H1 (cell line): ENCODE data around the gene AIFM2. TPM values are rescaled to one million over a fixed set of nuclear protein-coding genes. Genes with fewer than 3 reads are reported as not detected.

Source experiments
- CTCF ChIA-PET: fragments of 300-600 bp; sonication (Branson Sonifier 250); formaldehyde crosslinking; loops from one replicate; lab custom pipeline; 2021; ENCODE audit not compliant: partially characterized antibody; lab: Charles Lee
- POLR2A ChIA-PET: fragments of 300-600 bp; sonication (Branson Sonifier 250); formaldehyde crosslinking; loops from one replicate; lab custom pipeline; 2021; ENCODE audit warnings: inconsistent platforms; ENCODE audit not compliant: partially characterized antibody; lab: Charles Lee
- DNase-seq, 2 experiments: peaks; one replicate each; pipeline versions ENCODE4 v3.0.0 to v3.0.0-alpha.2; 2010 to 2022; ENCODE audit warnings: low spot score in 2 of 2, low read depth in 1 of 2, mixed read lengths in 1 of 2
- FAIRE-seq: peaks from 2 replicates; lab custom pipeline; 2011; peaks lifted over from hg19 to GRCh38; lab: Jason Lieb, UNC
- H2AFZ ChIP-seq: 2 replicates; pipeline ENCODE4 v1.8.1; 2012; ENCODE audit warnings: low read length, inconsistent platforms
- H2AK5ac ChIP-seq: 2 replicates; pipeline ENCODE4 v1.6.1; 2013; ENCODE audit warnings: low read depth, low read length
- H2BK120ac ChIP-seq: replicated peaks from 2 replicates; pipeline ENCODE3; 2013; ENCODE audit warnings: low read depth, low read length, inconsistent platforms
- H2BK12ac ChIP-seq: 2 replicates; pipeline ENCODE4 v1.6.1; 2013; ENCODE audit warnings: low read depth, low read length
- H2BK15ac ChIP-seq: 2 replicates; pipeline ENCODE4 v1.6.1; 2013; ENCODE audit warnings: low read length
- H2BK20ac ChIP-seq: 2 replicates; pipeline ENCODE4 v1.6.1; 2013; ENCODE audit warnings: low read length
- H2BK5ac ChIP-seq: 2 replicates; pipeline ENCODE4 v1.6.1; 2013; ENCODE audit warnings: low read depth, low read length
- H3K14ac ChIP-seq: 2 replicates; pipeline ENCODE4 v1.6.1; 2013; ENCODE audit warnings: inconsistent platforms; ENCODE audit not compliant: insufficient read length
- H3K18ac ChIP-seq: 2 replicates; pipeline ENCODE4 v1.6.1; 2013; ENCODE audit warnings: low read length; ENCODE audit errors: extremely low read depth
- H3K23ac ChIP-seq: 2 replicates; pipeline ENCODE4 v1.6.1; 2013; ENCODE audit warnings: inconsistent platforms; ENCODE audit not compliant: insufficient read length
- H3K23me2 ChIP-seq: 2 replicates; pipeline ENCODE4 v1.6.1; 2013; ENCODE audit warnings: low read depth, low read length
- H3K27ac ChIP-seq: 2 replicates; pipeline ENCODE4 v1.6.1; 2011; ENCODE audit warnings: low read depth, low read length, inconsistent platforms
- H3K27me3 ChIP-seq, 4 experiments: replicated peaks in 1 of 4; 1 replicate in 1 of 4; 2 replicates in 3 of 4; pipeline versions ENCODE4 v1.6.1 to v1.8.1; 2011 to 2013; ENCODE audit warnings: low read length in 3 of 4, mild to moderate bottlenecking in 3 of 4, inconsistent platforms in 2 of 4, mixed read lengths in 2 of 4, moderate library complexity in 1 of 4; ENCODE audit not compliant: control insufficient read depth in 3 of 4, insufficient read depth in 3 of 4; ENCODE audit errors: extremely low read depth in 1 of 4
- H3K36me3 ChIP-seq, 4 experiments: 2 replicates each; pipeline versions ENCODE4 v1.6.1 to v1.8.1; 2011 to 2013; ENCODE audit warnings: mild to moderate bottlenecking in 4 of 4, low read length in 3 of 4, moderate library complexity in 2 of 4, control low read depth in 1 of 4, inconsistent platforms in 1 of 4; ENCODE audit not compliant: insufficient read depth in 4 of 4, control insufficient read depth in 2 of 4
- H3K4ac ChIP-seq: replicated peaks from 2 replicates; pipeline ENCODE3; 2013; ENCODE audit warnings: low read length, low read depth, mixed read lengths, inconsistent platforms; ENCODE audit not compliant: insufficient read length
- H3K4me1 ChIP-seq, 4 experiments: replicated peaks in 1 of 4; 1 replicate in 1 of 4; 2 replicates in 3 of 4; pipeline versions ENCODE4 v1.6.1 to v1.8.1; 2011 to 2013; ENCODE audit warnings: low read length in 3 of 4, inconsistent platforms in 2 of 4, mixed read lengths in 1 of 4; ENCODE audit not compliant: insufficient read depth in 4 of 4, control insufficient read depth in 3 of 4
- H3K4me2 ChIP-seq, 2 experiments: 2 replicates each; pipeline versions ENCODE4 v1.6.1 to v1.8.1; 2011 to 2013; ENCODE audit warnings: low read depth in 2 of 2, low read length in 2 of 2, control low read depth in 1 of 2, inconsistent platforms in 1 of 2, mild to moderate bottlenecking in 1 of 2; ENCODE audit not compliant: insufficient read depth in 1 of 2
- H3K4me3 ChIP-seq, 4 experiments: fragments of 200-600, 300-600 bp in 1 of 4; sonication (generic), shearing (Covaris generic), sonication (Bioruptor Twin) in 1 of 4; 2 replicates each; pipeline versions ENCODE4 v1.5.1 to v1.8.1; 2011 to 2016; ENCODE audit warnings: low read length in 4 of 4, low read depth in 3 of 4, control low read depth in 2 of 4, inconsistent platforms in 2 of 4, mild to moderate bottlenecking in 2 of 4, mixed read lengths in 1 of 4, moderate library complexity in 1 of 4; ENCODE audit not compliant: insufficient read depth in 2 of 4; ENCODE audit errors: extremely low read depth in 1 of 4
- H3K56ac ChIP-seq: replicated peaks from 2 replicates; pipeline ENCODE3; 2013; ENCODE audit warnings: low read depth, mild to moderate bottlenecking, mixed read lengths, low read length, inconsistent platforms; ENCODE audit not compliant: insufficient read length
- H3K79me1 ChIP-seq: 2 replicates; pipeline ENCODE4 v1.6.1; 2013; ENCODE audit warnings: low read depth, low read length, control low read depth
- H3K79me2 ChIP-seq, 2 experiments: 2 replicates each; pipeline versions ENCODE4 v1.6.1 to v1.8.1; 2012 to 2013; ENCODE audit warnings: low read length in 2 of 2, mild to moderate bottlenecking in 2 of 2, inconsistent platforms in 1 of 2; ENCODE audit not compliant: insufficient read depth in 2 of 2, control insufficient read depth in 1 of 2
- H3K9ac ChIP-seq, 4 experiments: replicated peaks in 1 of 4; 1 replicate in 1 of 4; 2 replicates in 3 of 4; pipeline versions ENCODE4 v1.6.1 to v1.8.1; 2011 to 2013; ENCODE audit warnings: low read depth in 3 of 4, low read length in 3 of 4, control low read depth in 2 of 4, mild to moderate bottlenecking in 2 of 4, moderate library complexity in 2 of 4, inconsistent platforms in 1 of 4; ENCODE audit errors: extremely low read depth in 1 of 4
- H3K9me3 ChIP-seq, 2 experiments: 2 replicates each; pipeline versions ENCODE4 v1.6.1 to v1.8.1; 2012 to 2013; ENCODE audit warnings: mild to moderate bottlenecking in 2 of 2, moderate library complexity in 2 of 2, control low read depth in 1 of 2, inconsistent platforms in 1 of 2, low read depth in 1 of 2, low read length in 1 of 2, mixed read lengths in 1 of 2; ENCODE audit not compliant: insufficient read depth in 2 of 2
- H4K20me1 ChIP-seq, 2 experiments: replicated peaks in 1 of 2; 2 replicates each; pipeline versions ENCODE3 to v1.8.1; 2011 to 2013; ENCODE audit warnings: inconsistent platforms in 2 of 2, low read length in 2 of 2, mild to moderate bottlenecking in 1 of 2; ENCODE audit not compliant: insufficient read depth in 2 of 2, control insufficient read depth in 1 of 2
- H4K5ac ChIP-seq: 2 replicates; pipeline ENCODE4 v1.6.1; 2013; ENCODE audit warnings: low read length, low read depth, mixed read lengths, inconsistent platforms; ENCODE audit not compliant: insufficient read length
- H4K8ac ChIP-seq: 2 replicates; pipeline ENCODE4 v1.8.0; 2013; ENCODE audit warnings: mild to moderate bottlenecking, moderate library complexity, low read length, inconsistent platforms; ENCODE audit not compliant: insufficient read depth; ENCODE audit errors: extremely low read depth
- H4K91ac ChIP-seq: replicated peaks from 2 replicates; pipeline ENCODE3; 2013; ENCODE audit warnings: low read length, mixed read lengths, inconsistent platforms; ENCODE audit not compliant: insufficient read length
- CBX5 ChIP-seq: fragments of 300-800, 300-1000 bp; sonication (generic); IDR thresholded peaks from 2 replicates; pipeline ENCODE4 v1.7.1; 2016; ENCODE audit warnings: antibody characterized with exemption, low read length, low read depth
- CREB1 ChIP-seq: IDR thresholded peaks from 2 replicates; pipeline ENCODE4 v1.6.1; 2012; ENCODE audit warnings: inconsistent platforms
- EGR1 ChIP-seq: IDR thresholded peaks from 2 replicates; pipeline ENCODE4 v1.6.1; 2011; ENCODE audit warnings: low read depth, low read length, borderline replicate concordance
- GABPA ChIP-seq: IDR thresholded peaks from 2 replicates; pipeline ENCODE4 v1.6.1; 2011; ENCODE audit warnings: mild to moderate bottlenecking, low read length, moderate library complexity, borderline replicate concordance; ENCODE audit not compliant: insufficient read depth
- JUND ChIP-seq: IDR thresholded peaks from 2 replicates; pipeline ENCODE4 v1.6.1; 2011; ENCODE audit warnings: mild to moderate bottlenecking, improper control_type of control experiment, low read length
- KDM1A ChIP-seq: fragments of 200-600, 300-600 bp; sonication (generic); IDR thresholded peaks from 2 replicates; pipeline ENCODE4 v1.7.1; 2016; ENCODE audit warnings: mild to moderate bottlenecking, low read length, borderline replicate concordance
- POLR2AphosphoS5 ChIP-seq: IDR thresholded peaks from 2 replicates; pipeline ENCODE4 v1.6.1; 2011; ENCODE audit warnings: low read depth, low read length
- POU5F1 ChIP-seq: IDR thresholded peaks from 2 replicates; pipeline ENCODE4 v1.6.1; 2011; ENCODE audit warnings: low read depth, mild to moderate bottlenecking, low read length, moderate library complexity
- RBBP5 ChIP-seq: IDR thresholded peaks from 2 replicates; pipeline ENCODE4 v1.7.1; 2012; ENCODE audit warnings: low read depth, mild to moderate bottlenecking, inconsistent platforms, low read length, moderate library complexity, borderline replicate concordance
- RXRA ChIP-seq: IDR thresholded peaks from 2 replicates; pipeline ENCODE4 v1.6.1; 2011; ENCODE audit warnings: low read depth, mild to moderate bottlenecking, low read length, moderate library complexity; ENCODE audit not compliant: insufficient read depth
- SP1 ChIP-seq: IDR thresholded peaks from 2 replicates; pipeline ENCODE4 v1.6.1; 2011; ENCODE audit warnings: low read depth, low read length
- SUZ12 ChIP-seq: fragments of 200-600 bp; sonication (generic); IDR thresholded peaks from 2 replicates; pipeline ENCODE4 v1.6.1; 2012; ENCODE audit warnings: mild to moderate bottlenecking, inconsistent platforms, low read length, moderate library complexity, mixed read lengths
- TAF1 ChIP-seq: IDR thresholded peaks from 2 replicates; pipeline ENCODE4 v1.6.1; 2011; ENCODE audit warnings: mild to moderate bottlenecking, low read depth, low read length
- WGBS, 2 experiments: shearing (Covaris generic) in 1 of 2; methylation state at CpG; one replicate each; pipeline versions ENCODE4 v1.1.6 to v1.1.7; 2013 to 2015; ENCODE audit warnings: low lambda C conversion rate in 2 of 2, mixed read lengths in 2 of 2, inconsistent platforms in 1 of 2, low coverage in 1 of 2, missing lambda C conversion rate in 1 of 2; ENCODE audit not compliant: insufficient replicate concordance in 2 of 2, insufficient coverage in 1 of 2, insufficient read length in 1 of 2; ENCODE audit errors: extremely low coverage in 1 of 2, missing lambda C conversion rate in 1 of 2; 5-methylcytosine and 5-hydroxymethylcytosine counted together
- polyA plus RNA-seq, 7 experiments: library from polyadenylated mRNA; depleted of rRNA in 3 of 7; stranded (reverse) in 5 of 7; unstranded in 2 of 7; fragments of >200 nt in 5 of 7; fragments of 200-250 nt in 2 of 7; gene quantifications; 1 replicate in 5 of 7; 2 replicates in 1 of 7; 4 replicates in 1 of 7; pipeline versions ENCODE4 v1.2.1 to v1.2.3, GENCODE V29; 2011 to 2013; ENCODE audit warnings: missing spikeins in 2 of 7, mixed read lengths in 2 of 7
- total RNA-seq: library from RNA; stranded (reverse); fragmentation: NEBNext Ultra II Directional; extraction: Animal tissue kit (Norgen Biotek cat#: 25700); gene quantifications from 2 replicates; pipeline ENCODE4 v1.2.1, GENCODE V29; 2021

The AIFM2 gene
- total and polyA plus RNA-seq, 2 of the 8 experiments (the other 6 are each of a cell fraction or from before 2014, with no cell fraction given) = 4.0 TPM

DNA sequence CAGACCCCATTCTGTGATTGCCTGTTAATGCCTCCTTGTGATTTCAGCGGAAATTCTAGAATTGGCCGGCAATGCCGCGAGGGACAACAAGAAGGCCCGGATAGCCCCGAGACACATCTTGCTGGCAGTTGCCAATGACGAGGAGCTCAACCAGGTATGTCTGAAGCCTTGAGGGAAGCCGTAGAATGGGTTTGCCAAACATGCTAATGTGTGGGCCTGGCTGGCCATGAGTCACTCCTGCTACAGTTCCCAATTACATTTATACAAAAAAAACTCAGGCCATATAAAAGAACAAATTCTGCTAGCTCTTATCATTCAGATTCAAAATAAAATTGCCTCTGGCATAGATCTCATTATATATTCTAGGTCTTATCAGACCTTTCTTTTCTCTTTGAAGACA is 42.6 kb downstream of the AIFM2 start:
- Histone ChIP-seq H2BK20ac (no peak overlapping the region), H2BK12ac (no peak overlapping the region), H3K79me1 (no peaks in the 10 kb centered on the region), H2BK15ac (no peak overlapping the region), H3K4ac (no peak overlapping the region), H3K56ac (no peak overlapping the region), H3K27me3 (no peaks in the 10 kb centered on the region), H3K36me3 (no peaks in the 10 kb centered on the region), H3K18ac (no peak overlapping the region), H3K14ac (no peak overlapping the region), H2BK5ac (no peak overlapping the region), H3K23me2 (no peaks in the 10 kb centered on the region), H3K79me2 (no peaks in the 10 kb centered on the region), H2AFZ (no peak overlapping the region), H3K27ac (no peak overlapping the region), H3K9me3 (no peaks in the 10 kb centered on the region), H4K5ac (no peak overlapping the region), H3K9ac (no peak overlapping the region), H3K23ac (no peak overlapping the region), H3K4me2 (no peak overlapping the region), H2AK5ac (no peak overlapping the region), H2BK120ac (no peak overlapping the region), H3K4me3 (no peak overlapping the region), H4K20me1 (peaks cover under 1 to 2% of the 10 kb centered on the region in 2 experiments), H4K91ac (no peak overlapping the region), H4K8ac (no peak overlapping the region), H3K4me1 (no peaks in the 10 kb centered on the region; a peak in 1 of 7 replicates)
- DNase-seq = no peak
- no peak for FAIRE-seq
- CTCF ChIA-PET = interaction anchor here (0.9 to 9.6 kb wide), 6 partner anchors 9 to 132 kb away, joined by 3 to 90 read pairs (median 4); no protein-coding TSS in a partner anchor
- POLR2A ChIA-PET = no interaction called here
- TF ChIP-seq POLR2AphosphoS5 (no peak), RBBP5 (no peak), SP1 (no peak), KDM1A (no peak), POU5F1 (no peak), GABPA (no peak), CREB1 (no peak), CBX5 (no peak), JUND (no peak), RXRA (no peak), EGR1 (no peak), SUZ12 (no peak), TAF1 (no peak)
- WGBS, 2 experiments = 94% methylated on average over 8 of the region's 8 CpGs; no CpG with 5 or more reads in 1 of the 2 experiments
